ENCODE data around the gene KLHL29.
A peak's percentile ranks its signal among the peaks of the same experiment; 100 is the strongest.

The KLHL29 gene

GRCh38 chr2:23488584-23488983, 103.6 kb downstream of the KLHL29 start:
- Mint-ChIP-seq H3K36me3 (no peaks in the 10 kb centered on the region), H3K4me3 (no peak overlapping the region), H3K27me3 (peaks cover 8% of the 10 kb centered on the region), H3K9me3 (no peaks in the 10 kb centered on the region), H3K4me1 (peaks cover 19% of the 10 kb centered on the region), H3K27ac (no peak overlapping the region)
- ATAC-seq: no peak

DNA sequence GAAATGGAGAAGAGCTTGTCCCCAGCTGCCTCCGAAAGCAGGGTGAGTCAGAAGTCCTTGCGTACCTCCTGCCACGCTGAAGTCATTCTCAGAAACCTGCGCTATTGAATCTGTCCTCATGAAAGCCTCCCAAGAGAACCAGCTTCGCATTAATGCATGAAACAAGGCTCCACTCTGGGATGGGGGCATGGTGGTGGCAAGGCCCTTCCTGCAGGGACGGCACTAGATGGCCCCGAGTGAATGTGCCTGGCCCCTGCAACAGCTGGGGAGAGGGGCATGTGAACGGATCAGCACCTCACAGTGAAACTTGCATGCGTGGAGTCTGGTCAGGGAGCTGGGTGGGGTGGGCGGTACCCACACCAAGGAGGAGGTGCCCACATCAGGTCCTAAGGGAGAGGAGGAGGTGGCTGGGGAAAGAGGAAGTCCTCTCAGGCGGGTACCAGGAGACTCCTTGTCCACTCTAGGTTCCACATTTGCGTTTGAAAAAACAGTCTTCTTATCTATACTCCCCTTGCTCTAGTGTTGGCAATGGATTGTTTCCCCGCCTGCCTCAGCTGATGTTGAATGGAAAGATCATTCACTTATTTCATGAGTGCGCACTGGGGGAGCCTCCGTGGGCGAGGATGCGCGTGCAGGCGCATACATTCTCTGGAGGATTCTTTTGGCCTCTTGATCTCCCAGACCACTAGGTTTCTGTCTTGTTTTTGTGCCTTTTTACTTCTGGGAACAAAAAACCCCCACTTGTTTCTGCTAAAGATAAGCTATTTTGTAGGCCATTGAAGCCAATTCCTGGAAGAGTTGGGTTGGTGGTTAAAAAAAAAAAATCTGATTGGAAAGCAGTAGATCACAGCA, 104.7 kb downstream of the KLHL29 start:
- Mint-ChIP-seq H3K27ac (no peak overlapping the region), H3K4me3 (no peak overlapping the region), H3K4me1 (peaks cover 19% of the 10 kb centered on the region), H3K27me3 (peaks cover 6% of the 10 kb centered on the region), H3K36me3 (no peaks in the 10 kb centered on the region), H3K9me3 (no peaks in the 10 kb centered on the region)
- ATAC-seq: peak; percentile 34

- H3K27me3 Mint-ChIP-seq: no peaks in the 10 kb centered on the region
- H3K4me3 Mint-ChIP-seq: no peak overlapping the region
- no peaks in the 10 kb centered on the region for H3K9me3 Mint-ChIP-seq
- H3K36me3 Mint-ChIP-seq: peaks cover 4% of the 10 kb centered on the region
- peaks cover 19% of the 10 kb centered on the region for H3K4me1 Mint-ChIP-seq
- no peak overlapping the region for H3K27ac Mint-ChIP-seq
- ATAC-seq: no peak
These were observed 106.8 kb downstream of the KLHL29 start for GRCh38 chr2:23491591-23492336.

- Mint-ChIP-seq H3K4me1 (peaks cover 23% of the 10 kb centered on the region), H3K27ac (no peak overlapping the region), H3K36me3 (peaks cover 4% of the 10 kb centered on the region), H3K9me3 (no peaks in the 10 kb centered on the region), H3K4me3 (no peak overlapping the region), H3K27me3 (no peaks in the 10 kb centered on the region)
- ATAC-seq: no peak
These were observed 107.3 kb downstream of the KLHL29 start for GRCh38 chr2:23492337-23492675.

DNA sequence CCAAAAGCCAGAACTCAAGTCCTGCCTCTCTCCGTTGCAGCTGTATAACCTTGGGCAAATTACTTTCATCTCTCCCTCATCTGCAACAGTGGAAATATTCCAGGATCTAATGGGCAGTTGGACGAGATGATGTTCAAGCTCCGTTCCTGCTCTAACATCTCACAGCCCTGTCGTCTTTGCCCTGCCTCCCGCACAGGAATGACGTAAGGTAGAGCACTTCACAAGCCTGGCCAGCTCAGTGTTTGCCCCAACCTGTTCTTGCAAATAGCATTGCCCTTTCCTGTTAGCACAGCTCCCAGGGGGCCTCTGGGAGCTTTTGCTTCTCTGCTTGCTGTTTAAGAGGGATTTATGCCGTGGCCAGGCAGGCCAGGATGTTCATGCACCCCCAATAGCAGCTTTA, 107.9 kb downstream of the KLHL29 start:
- Mint-ChIP-seq H3K27ac (no peak overlapping the region), H3K27me3 (no peaks in the 10 kb centered on the region), H3K36me3 (peaks cover 4% of the 10 kb centered on the region), H3K4me1 (peaks cover 25% of the 10 kb centered on the region), H3K9me3 (no peaks in the 10 kb centered on the region), H3K4me3 (no peak overlapping the region)
- ATAC-seq: no peak

GRCh38 chr2:23493846-23494245, 108.9 kb downstream of the KLHL29 start:
- H3K4me3 Mint-ChIP-seq: no peak overlapping the region
- peaks cover 15% of the 10 kb centered on the region for H3K4me1 Mint-ChIP-seq
- no peak for ATAC-seq
- no peak overlapping the region for H3K27ac Mint-ChIP-seq
- H3K36me3 Mint-ChIP-seq: peaks cover 4% of the 10 kb centered on the region
- H3K9me3 Mint-ChIP-seq: no peaks in the 10 kb centered on the region
- no peaks in the 10 kb centered on the region for H3K27me3 Mint-ChIP-seq

DNA sequence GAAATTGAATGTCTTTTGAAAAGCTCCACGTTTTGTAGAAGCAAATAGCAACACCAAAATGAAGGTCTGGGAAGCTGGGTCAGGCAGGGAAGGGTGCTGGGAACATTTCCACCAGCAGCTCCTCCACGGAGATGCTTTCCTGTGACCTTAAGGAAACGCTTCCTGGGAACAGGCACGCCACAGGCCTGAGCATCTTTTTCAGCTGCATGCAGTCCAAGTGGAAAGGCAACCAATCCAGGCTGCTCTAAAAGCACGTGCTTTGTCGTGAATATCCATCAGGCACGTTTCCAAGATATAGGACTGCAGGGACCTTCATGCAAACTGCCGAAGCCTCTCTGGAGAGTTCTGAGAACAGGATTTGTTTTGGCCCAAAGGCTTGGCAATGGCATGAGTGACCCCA, 109.3 kb downstream of the KLHL29 start:
- no peaks in the 10 kb centered on the region for H3K9me3 Mint-ChIP-seq
- H3K27me3 Mint-ChIP-seq: no peaks in the 10 kb centered on the region
- H3K36me3 Mint-ChIP-seq: peaks cover 4% of the 10 kb centered on the region
- no peak overlapping the region for H3K27ac Mint-ChIP-seq
- no peak for ATAC-seq
- no peak overlapping the region for H3K4me3 Mint-ChIP-seq
- peaks cover 13% of the 10 kb centered on the region for H3K4me1 Mint-ChIP-seq

- H3K9me3 Mint-ChIP-seq: no peaks in the 10 kb centered on the region
- H3K27ac Mint-ChIP-seq: no peak overlapping the region
- ATAC-seq: no peak
- no peaks in the 10 kb centered on the region for H3K27me3 Mint-ChIP-seq
- no peak overlapping the region for H3K4me3 Mint-ChIP-seq
- peaks cover 7% of the 10 kb centered on the region for H3K4me1 Mint-ChIP-seq
- peaks cover 4% of the 10 kb centered on the region for H3K36me3 Mint-ChIP-seq
These were observed 110.7 kb downstream of the KLHL29 start for GRCh38 chr2:23495661-23496114.

DNA sequence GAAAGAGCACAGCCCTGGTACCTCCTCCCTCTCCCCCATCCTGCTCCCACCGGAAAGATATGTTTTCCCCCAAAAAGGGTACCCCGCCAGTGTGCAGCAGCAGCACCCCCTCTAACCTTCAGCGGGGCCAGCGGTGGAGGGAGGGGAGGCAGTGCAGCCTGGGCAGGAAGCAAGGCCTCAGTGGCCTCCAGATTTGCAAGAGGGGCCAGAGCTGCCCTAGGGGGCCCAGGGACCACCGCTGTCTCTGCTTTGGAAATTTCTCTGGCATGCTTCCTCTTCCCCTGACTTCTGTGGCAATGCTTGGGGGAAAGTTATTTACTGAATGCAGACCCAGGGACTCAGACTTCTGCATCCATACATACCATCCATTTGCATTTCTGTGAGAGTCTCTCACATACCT, 111.5 kb downstream of the KLHL29 start:
- no peak for ATAC-seq
- H3K27ac Mint-ChIP-seq: no peak overlapping the region
- peaks cover 7% of the 10 kb centered on the region for H3K4me1 Mint-ChIP-seq
- no peaks in the 10 kb centered on the region for H3K9me3 Mint-ChIP-seq
- H3K36me3 Mint-ChIP-seq: peaks cover 4% of the 10 kb centered on the region
- no peak overlapping the region for H3K4me3 Mint-ChIP-seq
- H3K27me3 Mint-ChIP-seq: no peaks in the 10 kb centered on the region

- Mint-ChIP-seq H3K36me3 (peaks cover 4% of the 10 kb centered on the region), H3K4me3 (no peak overlapping the region), H3K4me1 (peaks cover 7% of the 10 kb centered on the region), H3K9me3 (no peaks in the 10 kb centered on the region), H3K27me3 (no peaks in the 10 kb centered on the region), H3K27ac (no peak overlapping the region)
- ATAC-seq: no peak
These were observed 112.1 kb downstream of the KLHL29 start for GRCh38 chr2:23497063-23497462.

GRCh38 chr2:23497536-23497935, 112.6 kb downstream of the KLHL29 start:
- no peak overlapping the region for H3K27ac Mint-ChIP-seq
- H3K27me3 Mint-ChIP-seq: no peaks in the 10 kb centered on the region
- no peak for ATAC-seq
- H3K9me3 Mint-ChIP-seq: no peaks in the 10 kb centered on the region
- H3K4me3 Mint-ChIP-seq: no peak overlapping the region
- peaks cover 4% of the 10 kb centered on the region for H3K36me3 Mint-ChIP-seq
- peaks cover 7% of the 10 kb centered on the region for H3K4me1 Mint-ChIP-seq

DNA sequence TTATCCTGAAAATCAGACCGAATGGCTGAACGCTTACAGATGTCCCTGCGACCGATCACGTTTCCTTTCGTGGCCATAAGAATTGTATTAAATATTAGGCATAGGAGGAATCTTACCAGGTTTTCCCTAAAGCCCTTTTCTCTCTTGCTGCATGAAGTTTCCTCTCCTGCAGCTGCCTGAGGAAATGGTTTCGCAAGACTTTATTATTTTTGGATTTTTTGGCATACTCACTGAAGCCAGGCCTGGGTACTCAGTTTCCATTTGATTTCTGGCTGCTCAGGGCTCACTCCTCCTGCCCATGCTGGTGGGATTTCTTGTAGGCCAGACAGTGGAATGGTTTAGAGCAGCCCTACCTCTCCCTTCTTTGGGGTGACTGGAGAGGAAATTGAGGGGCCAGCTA, 114.0 kb downstream of the KLHL29 start:
- H3K4me1 Mint-ChIP-seq: peaks cover 7% of the 10 kb centered on the region
- H3K36me3 Mint-ChIP-seq: peaks cover 4% of the 10 kb centered on the region

GRCh38 chr2:23499439-23499838, 114.5 kb downstream of the KLHL29 start:
- Mint-ChIP-seq H3K27me3 (no peaks in the 10 kb centered on the region), H3K4me3 (no peak overlapping the region), H3K9me3 (no peaks in the 10 kb centered on the region), H3K36me3 (peaks cover 4% of the 10 kb centered on the region), H3K4me1 (peaks cover 7% of the 10 kb centered on the region), H3K27ac (no peak overlapping the region)
- ATAC-seq: no peak

More for the DNA sequence above, 114.0 kb downstream of the KLHL29 start:
- Mint-ChIP-seq H3K27ac (no peak overlapping the region), H3K9me3 (no peaks in the 10 kb centered on the region), H3K4me3 (no peak overlapping the region), H3K27me3 (no peaks in the 10 kb centered on the region)
- no peak for ATAC-seq

- no peak for ATAC-seq
- Mint-ChIP-seq H3K9me3 (no peaks in the 10 kb centered on the region), H3K27ac (no peak overlapping the region), H3K4me1 (peaks cover 13% of the 10 kb centered on the region), H3K4me3 (no peak overlapping the region), H3K36me3 (peaks cover 2% of the 10 kb centered on the region), H3K27me3 (no peaks in the 10 kb centered on the region)
These were observed 115.9 kb downstream of the KLHL29 start for GRCh38 chr2:23500836-23501235.

DNA sequence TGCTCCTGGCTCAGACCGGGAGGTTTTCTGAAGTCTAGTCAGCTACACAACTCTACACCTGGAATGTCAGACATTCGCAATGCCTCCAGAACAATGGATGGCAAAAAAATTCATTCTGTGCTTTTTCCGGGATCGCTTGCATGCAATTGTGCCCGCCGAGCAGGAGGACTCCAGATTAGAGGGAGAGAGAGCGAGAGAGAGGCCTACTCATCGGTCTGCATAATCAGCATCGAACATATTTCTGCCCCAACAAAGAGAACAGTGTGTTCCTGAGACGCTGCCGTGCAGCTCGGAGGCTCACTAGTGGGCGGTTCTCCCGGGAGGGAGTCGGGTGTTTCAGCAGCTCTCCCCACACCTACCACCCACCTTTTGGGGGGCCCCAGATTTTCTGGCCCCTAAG, 117.1 kb downstream of the KLHL29 start:
- H3K36me3 Mint-ChIP-seq: no peaks in the 10 kb centered on the region
- ATAC-seq: no peak
- H3K27ac Mint-ChIP-seq: no peak overlapping the region
- no peaks in the 10 kb centered on the region for H3K27me3 Mint-ChIP-seq
- H3K4me3 Mint-ChIP-seq: no peak overlapping the region
- no peaks in the 10 kb centered on the region for H3K9me3 Mint-ChIP-seq
- H3K4me1 Mint-ChIP-seq: peaks cover 17% of the 10 kb centered on the region

- ATAC-seq: no peak
- Mint-ChIP-seq H3K27ac (no peak overlapping the region), H3K4me1 (peaks cover 13% of the 10 kb centered on the region), H3K27me3 (no peaks in the 10 kb centered on the region), H3K9me3 (no peaks in the 10 kb centered on the region), H3K4me3 (no peak overlapping the region), H3K36me3 (no peaks in the 10 kb centered on the region)
These were observed 118.1 kb downstream of the KLHL29 start for GRCh38 chr2:23503097-23503496.

Measured in stimulated activated memory B cell treated with anti-CD40 and anti-IgM and Interleukin-4, amounts not matched to agents 10 μg/mL and 1 μg/mL and 100 μg/mL, for 72 hours (primary cell).